ENCODE results near the gene ZDHHC9.

DNA sequence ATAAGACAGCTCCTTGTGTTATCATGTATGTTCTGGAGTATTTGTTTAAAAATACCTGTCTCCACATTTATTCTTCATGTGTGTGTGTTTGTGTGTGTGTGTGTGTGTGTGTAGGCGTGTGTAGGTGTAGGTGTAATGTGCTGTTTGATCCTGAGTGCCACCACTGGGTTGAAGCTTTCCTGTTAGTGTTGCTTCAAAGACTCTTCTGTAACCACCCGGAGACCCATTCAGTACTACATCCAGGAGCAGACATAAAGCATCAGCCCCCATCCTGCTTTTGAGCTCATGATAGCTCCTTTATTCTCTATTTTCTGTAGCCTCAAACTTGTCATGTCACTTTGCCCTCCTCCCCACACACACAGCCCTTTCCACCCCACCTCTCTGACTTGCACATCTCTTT is 3.0 kb upstream of the ZDHHC9 start:
- TF ChIP-seq, protein P1, sequence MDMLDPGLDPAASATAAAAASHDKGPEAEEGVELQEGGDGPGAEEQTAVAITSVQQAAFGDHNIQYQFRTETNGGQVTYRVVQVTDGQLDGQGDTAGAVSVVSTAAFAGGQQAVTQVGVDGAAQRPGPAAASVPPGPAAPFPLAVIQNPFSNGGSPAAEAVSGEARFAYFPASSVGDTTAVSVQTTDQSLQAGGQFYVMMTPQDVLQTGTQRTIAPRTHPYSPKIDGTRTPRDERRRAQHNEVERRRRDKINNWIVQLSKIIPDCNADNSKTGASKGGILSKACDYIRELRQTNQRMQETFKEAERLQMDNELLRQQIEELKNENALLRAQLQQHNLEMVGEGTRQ (IDR thresholded peaks at IDR 0.05; ENCODE audit: borderline replicate concordance, low read depth, low read length) = no peak
- no peak for TF ChIP-seq GABPA (IDR thresholded peaks at IDR 0.05; ENCODE audit: low read depth)
- TF ChIP-seq TCF12 (IDR thresholded peaks at IDR 0.05) = no peak
- no peak for TF ChIP-seq ELF1 (IDR thresholded peaks at IDR 0.05)
- TF ChIP-seq EP300 (IDR thresholded peaks at IDR 0.05; ENCODE audit: borderline replicate concordance in 1 of 2, low read depth in 1 of 2, low read length in 1 of 2) = no peak
- TF ChIP-seq, protein P2, sequence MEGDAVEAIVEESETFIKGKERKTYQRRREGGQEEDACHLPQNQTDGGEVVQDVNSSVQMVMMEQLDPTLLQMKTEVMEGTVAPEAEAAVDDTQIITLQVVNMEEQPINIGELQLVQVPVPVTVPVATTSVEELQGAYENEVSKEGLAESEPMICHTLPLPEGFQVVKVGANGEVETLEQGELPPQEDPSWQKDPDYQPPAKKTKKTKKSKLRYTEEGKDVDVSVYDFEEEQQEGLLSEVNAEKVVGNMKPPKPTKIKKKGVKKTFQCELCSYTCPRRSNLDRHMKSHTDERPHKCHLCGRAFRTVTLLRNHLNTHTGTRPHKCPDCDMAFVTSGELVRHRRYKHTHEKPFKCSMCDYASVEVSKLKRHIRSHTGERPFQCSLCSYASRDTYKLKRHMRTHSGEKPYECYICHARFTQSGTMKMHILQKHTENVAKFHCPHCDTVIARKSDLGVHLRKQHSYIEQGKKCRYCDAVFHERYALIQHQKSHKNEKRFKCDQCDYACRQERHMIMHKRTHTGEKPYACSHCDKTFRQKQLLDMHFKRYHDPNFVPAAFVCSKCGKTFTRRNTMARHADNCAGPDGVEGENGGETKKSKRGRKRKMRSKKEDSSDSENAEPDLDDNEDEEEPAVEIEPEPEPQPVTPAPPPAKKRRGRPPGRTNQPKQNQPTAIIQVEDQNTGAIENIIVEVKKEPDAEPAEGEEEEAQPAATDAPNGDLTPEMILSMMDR (IDR thresholded peaks at IDR 0.05) = no peak
- no peak for TF ChIP-seq MEF2A (IDR thresholded peaks at IDR 0.05; ENCODE audit: borderline replicate concordance, low read depth)
- no peak for TF ChIP-seq SIN3A (IDR thresholded peaks at IDR 0.05; ENCODE audit: borderline replicate concordance, low read depth, low read length)
- no peak for TF ChIP-seq FOSL2 (IDR thresholded peaks at IDR 0.05; ENCODE audit: borderline replicate concordance, low read depth)
- TF ChIP-seq RCOR1 (IDR thresholded peaks at IDR 0.05; ENCODE audit: low read length) = no peak
- no peak for TF ChIP-seq JUND (IDR thresholded peaks at IDR 0.05)
- TF ChIP-seq, protein P3, sequence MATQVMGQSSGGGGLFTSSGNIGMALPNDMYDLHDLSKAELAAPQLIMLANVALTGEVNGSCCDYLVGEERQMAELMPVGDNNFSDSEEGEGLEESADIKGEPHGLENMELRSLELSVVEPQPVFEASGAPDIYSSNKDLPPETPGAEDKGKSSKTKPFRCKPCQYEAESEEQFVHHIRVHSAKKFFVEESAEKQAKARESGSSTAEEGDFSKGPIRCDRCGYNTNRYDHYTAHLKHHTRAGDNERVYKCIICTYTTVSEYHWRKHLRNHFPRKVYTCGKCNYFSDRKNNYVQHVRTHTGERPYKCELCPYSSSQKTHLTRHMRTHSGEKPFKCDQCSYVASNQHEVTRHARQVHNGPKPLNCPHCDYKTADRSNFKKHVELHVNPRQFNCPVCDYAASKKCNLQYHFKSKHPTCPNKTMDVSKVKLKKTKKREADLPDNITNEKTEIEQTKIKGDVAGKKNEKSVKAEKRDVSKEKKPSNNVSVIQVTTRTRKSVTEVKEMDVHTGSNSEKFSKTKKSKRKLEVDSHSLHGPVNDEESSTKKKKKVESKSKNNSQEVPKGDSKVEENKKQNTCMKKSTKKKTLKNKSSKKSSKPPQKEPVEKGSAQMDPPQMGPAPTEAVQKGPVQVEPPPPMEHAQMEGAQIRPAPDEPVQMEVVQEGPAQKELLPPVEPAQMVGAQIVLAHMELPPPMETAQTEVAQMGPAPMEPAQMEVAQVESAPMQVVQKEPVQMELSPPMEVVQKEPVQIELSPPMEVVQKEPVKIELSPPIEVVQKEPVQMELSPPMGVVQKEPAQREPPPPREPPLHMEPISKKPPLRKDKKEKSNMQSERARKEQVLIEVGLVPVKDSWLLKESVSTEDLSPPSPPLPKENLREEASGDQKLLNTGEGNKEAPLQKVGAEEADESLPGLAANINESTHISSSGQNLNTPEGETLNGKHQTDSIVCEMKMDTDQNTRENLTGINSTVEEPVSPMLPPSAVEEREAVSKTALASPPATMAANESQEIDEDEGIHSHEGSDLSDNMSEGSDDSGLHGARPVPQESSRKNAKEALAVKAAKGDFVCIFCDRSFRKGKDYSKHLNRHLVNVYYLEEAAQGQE (IDR thresholded peaks at IDR 0.05; ENCODE audit: low read depth, low read length) = no peak
